Measurements from ENCODE around the gene PLXDC1.

- no peak for TF ChIP-seq POLR2AphosphoS5 (IDR thresholded peaks at IDR 0.05; ENCODE audit: low read depth)
- TF ChIP-seq ETS1 (IDR thresholded peaks at IDR 0.05) = no peak
- TF ChIP-seq, protein P1, sequence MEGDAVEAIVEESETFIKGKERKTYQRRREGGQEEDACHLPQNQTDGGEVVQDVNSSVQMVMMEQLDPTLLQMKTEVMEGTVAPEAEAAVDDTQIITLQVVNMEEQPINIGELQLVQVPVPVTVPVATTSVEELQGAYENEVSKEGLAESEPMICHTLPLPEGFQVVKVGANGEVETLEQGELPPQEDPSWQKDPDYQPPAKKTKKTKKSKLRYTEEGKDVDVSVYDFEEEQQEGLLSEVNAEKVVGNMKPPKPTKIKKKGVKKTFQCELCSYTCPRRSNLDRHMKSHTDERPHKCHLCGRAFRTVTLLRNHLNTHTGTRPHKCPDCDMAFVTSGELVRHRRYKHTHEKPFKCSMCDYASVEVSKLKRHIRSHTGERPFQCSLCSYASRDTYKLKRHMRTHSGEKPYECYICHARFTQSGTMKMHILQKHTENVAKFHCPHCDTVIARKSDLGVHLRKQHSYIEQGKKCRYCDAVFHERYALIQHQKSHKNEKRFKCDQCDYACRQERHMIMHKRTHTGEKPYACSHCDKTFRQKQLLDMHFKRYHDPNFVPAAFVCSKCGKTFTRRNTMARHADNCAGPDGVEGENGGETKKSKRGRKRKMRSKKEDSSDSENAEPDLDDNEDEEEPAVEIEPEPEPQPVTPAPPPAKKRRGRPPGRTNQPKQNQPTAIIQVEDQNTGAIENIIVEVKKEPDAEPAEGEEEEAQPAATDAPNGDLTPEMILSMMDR (conservative IDR thresholded peaks at IDR 0.05; ENCODE audit: low read depth in 2 of 2) = no peak
- TF ChIP-seq ZNF331 (CRISPR knock-in tag; IDR thresholded peaks at IDR 0.05; ENCODE audit: low read depth) = no peak
These were observed 3.9 kb downstream of the PLXDC1 start for GRCh38 chr17:39147221-39148185.
